OCI-LY1 (cell line): ENCODE results near the gene PDLIM5.

ENCODE experiments used
- H2AFZ ChIP-seq: fragments of 200-600 bp; sonication (generic), shearing (Covaris generic); 2 replicates; pipeline ENCODE4 v1.6.0; 2014; ENCODE audit warnings: antibody characterized with exemption, mild to moderate bottlenecking, low read length
- H3F3A ChIP-seq: fragments of 200-600 bp; sonication (generic), shearing (Covaris generic); 2 replicates; pipeline ENCODE4 v1.6.0; 2014; ENCODE audit warnings: mild to moderate bottlenecking, antibody characterized with exemption, low read length, moderate library complexity; ENCODE audit not compliant: insufficient read depth
- H3K27ac ChIP-seq: fragments of 200-600 bp; sonication (generic); 2 replicates; pipeline ENCODE4 v1.5.1; 2014; ENCODE audit warnings: low read length, mixed run types, mild to moderate bottlenecking, low read depth; ENCODE audit not compliant: poor library complexity, severe bottlenecking
- H3K27me3 ChIP-seq: fragments of 200-600 bp; sonication (generic); 2 replicates; pipeline ENCODE4 v1.6.0; 2014; ENCODE audit warnings: antibody characterized with exemption, mild to moderate bottlenecking, low read length, moderate library complexity; ENCODE audit not compliant: insufficient read depth
- H3K36me3 ChIP-seq: fragments of 200-600 bp; sonication (generic); 2 replicates; pipeline ENCODE4 v1.6.1; 2014; ENCODE audit warnings: mild to moderate bottlenecking, antibody characterized with exemption, low read length, moderate library complexity, mixed read lengths; ENCODE audit not compliant: insufficient read depth
- H3K4me1 ChIP-seq: fragments of 200-600 bp; sonication (generic); 2 replicates; pipeline ENCODE4 v1.5.1; 2014; ENCODE audit warnings: mild to moderate bottlenecking, low read length, moderate library complexity; ENCODE audit not compliant: insufficient read depth, severe bottlenecking
- H3K4me2 ChIP-seq: fragments of 200-600 bp; sonication (generic), shearing (Covaris generic); 2 replicates; pipeline ENCODE4 v1.6.1; 2014; ENCODE audit warnings: low read length
- H3K4me3 ChIP-seq: fragments of 200-600 bp; sonication (generic); 2 replicates; pipeline ENCODE4 v1.5.1; 2014; ENCODE audit warnings: low read length, low read depth, mild to moderate bottlenecking, mixed read lengths; ENCODE audit not compliant: poor library complexity, severe bottlenecking
- H3K79me2 ChIP-seq: fragments of 200-600 bp; shearing (Covaris generic); 2 replicates; pipeline ENCODE4 v1.6.1; 2016; ENCODE audit warnings: mixed run types, low read length, mixed read lengths; ENCODE audit not compliant: insufficient read depth
- H3K9ac ChIP-seq: fragments of 200-600 bp; sonication (generic), shearing (Covaris generic); 2 replicates; pipeline ENCODE4 v1.6.1; 2014; ENCODE audit warnings: mild to moderate bottlenecking, low read length, mixed read lengths
- H3K9me2 ChIP-seq: fragments of 200-600 bp; sonication (generic), shearing (Covaris generic); 2 replicates; pipeline ENCODE4 v1.6.1; 2014; ENCODE audit warnings: low read depth, mild to moderate bottlenecking, low read length, mixed read lengths
- H3K9me3 ChIP-seq: fragments of 200-600 bp; shearing (Covaris generic); 2 replicates; pipeline ENCODE4 v1.6.1; 2014; ENCODE audit warnings: low read length, mixed read lengths
- H4K20me1 ChIP-seq: fragments of 200-600 bp; sonication (generic), shearing (Covaris generic); 2 replicates; pipeline ENCODE4 v1.6.0; 2016; ENCODE audit warnings: mild to moderate bottlenecking, low read length; ENCODE audit not compliant: insufficient read depth
- EZH2 ChIP-seq: fragments of 200-600 bp; sonication (generic), shearing (Covaris generic); IDR thresholded peaks from 2 replicates; pipeline ENCODE4 v1.8.0; 2017; ENCODE audit warnings: borderline replicate concordance, mixed run types, mild to moderate bottlenecking, antibody characterized with exemption, low read length, moderate library complexity, mixed read lengths
- TF ChIP-seq, protein P1 (sequence below): fragments of 200-600 bp; sonication (generic), shearing (Covaris generic); IDR thresholded peaks from 2 replicates; pipeline ENCODE4 v1.5.1; 2017; ENCODE audit warnings: mild to moderate bottlenecking, antibody characterized with exemption, low read length, moderate library complexity, mixed read lengths

Gene PDLIM5

DNA sequence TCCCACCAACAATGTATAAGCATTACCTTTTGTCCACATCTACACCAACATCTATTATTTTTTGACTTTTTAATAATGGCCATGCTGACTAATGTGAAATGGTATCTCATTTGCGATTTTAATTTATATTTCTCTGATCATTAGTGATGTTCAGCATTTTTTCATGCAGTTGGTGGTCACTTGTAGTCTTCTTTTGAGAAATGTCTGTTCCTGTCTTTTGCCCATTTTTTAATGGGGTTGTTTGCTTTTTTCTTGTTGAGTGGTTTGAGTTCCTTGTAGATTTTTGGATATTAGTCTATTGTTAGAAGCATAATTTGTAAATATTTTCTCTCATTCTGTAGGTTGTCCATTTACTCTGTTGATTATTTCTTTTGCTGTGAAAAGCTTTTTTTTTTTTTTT, 36.8 kb upstream of the PDLIM5 start:
- Histone ChIP-seq H2AFZ (no peak overlapping the region), H3K9ac (no peak overlapping the region), H3K27ac (no peak overlapping the region), H3K4me3 (no peak overlapping the region), H4K20me1 (no peaks in the 10 kb centered on the region), H3K4me2 (no peak overlapping the region), H3K9me2 (no peaks in the 10 kb centered on the region), H3F3A (no peaks in the 10 kb centered on the region), H3K27me3 (no peaks in the 10 kb centered on the region), H3K4me1 (no peaks in the 10 kb centered on the region), H3K9me3 (no peaks in the 10 kb centered on the region), H3K79me2 (no peaks in the 10 kb centered on the region), H3K36me3 (no peaks in the 10 kb centered on the region)
- TF ChIP-seq, protein P1, sequence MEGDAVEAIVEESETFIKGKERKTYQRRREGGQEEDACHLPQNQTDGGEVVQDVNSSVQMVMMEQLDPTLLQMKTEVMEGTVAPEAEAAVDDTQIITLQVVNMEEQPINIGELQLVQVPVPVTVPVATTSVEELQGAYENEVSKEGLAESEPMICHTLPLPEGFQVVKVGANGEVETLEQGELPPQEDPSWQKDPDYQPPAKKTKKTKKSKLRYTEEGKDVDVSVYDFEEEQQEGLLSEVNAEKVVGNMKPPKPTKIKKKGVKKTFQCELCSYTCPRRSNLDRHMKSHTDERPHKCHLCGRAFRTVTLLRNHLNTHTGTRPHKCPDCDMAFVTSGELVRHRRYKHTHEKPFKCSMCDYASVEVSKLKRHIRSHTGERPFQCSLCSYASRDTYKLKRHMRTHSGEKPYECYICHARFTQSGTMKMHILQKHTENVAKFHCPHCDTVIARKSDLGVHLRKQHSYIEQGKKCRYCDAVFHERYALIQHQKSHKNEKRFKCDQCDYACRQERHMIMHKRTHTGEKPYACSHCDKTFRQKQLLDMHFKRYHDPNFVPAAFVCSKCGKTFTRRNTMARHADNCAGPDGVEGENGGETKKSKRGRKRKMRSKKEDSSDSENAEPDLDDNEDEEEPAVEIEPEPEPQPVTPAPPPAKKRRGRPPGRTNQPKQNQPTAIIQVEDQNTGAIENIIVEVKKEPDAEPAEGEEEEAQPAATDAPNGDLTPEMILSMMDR = no peak
- TF ChIP-seq EZH2 = no peak

DNA sequence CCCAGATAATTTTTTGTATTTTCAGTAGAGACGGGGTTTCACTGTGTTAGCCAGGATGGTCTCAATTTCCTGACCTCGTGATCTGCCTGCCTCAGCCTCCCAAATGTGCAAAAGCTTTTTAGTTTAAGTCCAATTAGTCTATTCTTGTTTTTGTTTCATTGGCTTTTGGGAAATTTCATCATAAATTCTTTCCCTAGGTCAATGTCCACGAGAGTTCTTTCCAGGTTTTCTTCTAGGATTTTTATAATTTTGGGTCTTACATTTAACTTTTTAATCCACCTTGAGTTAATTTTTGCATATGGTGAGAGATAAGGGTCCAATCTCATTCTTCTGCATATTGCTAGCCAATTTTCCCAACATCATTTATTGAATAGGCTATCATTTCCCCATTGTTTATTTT, 36.3 kb upstream of the PDLIM5 start:
- H3K9me3 ChIP-seq = no peaks in the 10 kb centered on the region
- no peak overlapping the region for H3K4me2 ChIP-seq
- no peaks in the 10 kb centered on the region for H3K27me3 ChIP-seq
- H3K9me2 ChIP-seq = no peaks in the 10 kb centered on the region
- H3K4me1 ChIP-seq = no peaks in the 10 kb centered on the region
- H3K9ac ChIP-seq = no peak overlapping the region
- TF ChIP-seq, protein P1 = no peak
- TF ChIP-seq EZH2 = no peak
- no peaks in the 10 kb centered on the region for H3F3A ChIP-seq
- no peaks in the 10 kb centered on the region for H3K36me3 ChIP-seq
- no peak overlapping the region for H2AFZ ChIP-seq
- H3K79me2 ChIP-seq = no peaks in the 10 kb centered on the region
- no peak overlapping the region for H3K4me3 ChIP-seq
- no peaks in the 10 kb centered on the region for H4K20me1 ChIP-seq
- no peak overlapping the region for H3K27ac ChIP-seq

DNA sequence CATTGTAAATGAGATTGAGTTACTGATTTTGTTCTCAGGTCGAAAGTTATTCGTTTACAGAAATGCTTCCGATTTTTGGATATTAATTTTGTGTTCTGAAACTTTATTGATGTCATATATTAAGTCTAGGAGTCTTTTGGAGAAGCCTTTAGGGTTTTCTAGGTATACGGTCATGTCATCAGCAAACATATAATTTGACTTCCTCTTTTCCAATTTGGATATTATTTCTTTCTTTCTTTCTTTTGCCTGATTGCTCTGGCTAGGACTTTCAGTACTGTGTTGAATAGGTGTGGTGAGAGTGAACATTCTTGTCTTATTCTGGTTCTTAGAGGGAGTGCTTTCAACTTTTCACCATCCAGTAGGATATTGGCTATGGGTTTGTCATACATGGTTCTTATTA, 35.4 kb upstream of the PDLIM5 start:
- Histone ChIP-seq H3K27me3 (no peaks in the 10 kb centered on the region), H2AFZ (no peak overlapping the region), H3F3A (no peaks in the 10 kb centered on the region), H3K4me3 (no peak overlapping the region), H3K36me3 (no peaks in the 10 kb centered on the region), H3K9ac (no peak overlapping the region), H3K27ac (no peak overlapping the region), H3K4me2 (no peak overlapping the region), H3K4me1 (no peaks in the 10 kb centered on the region), H3K79me2 (no peaks in the 10 kb centered on the region), H3K9me3 (no peaks in the 10 kb centered on the region), H4K20me1 (no peaks in the 10 kb centered on the region), H3K9me2 (no peaks in the 10 kb centered on the region)
- no peak for TF ChIP-seq EZH2
- TF ChIP-seq, protein P1 = no peak
